HS-5 (cell line): ENCODE measurements around the gene PDZD2.
"Not testable (repeated sequence)": the region's sequence is repeated elsewhere in the genome, so short reads cannot be mapped to it uniquely, and the experiment has no call there.

Experiments used
- DNase-seq: peaks from one replicate; pipeline ENCODE4 v3.0.0-alpha.2; 2012; ENCODE audit warnings: low read depth

Gene PDZD2

DNA sequence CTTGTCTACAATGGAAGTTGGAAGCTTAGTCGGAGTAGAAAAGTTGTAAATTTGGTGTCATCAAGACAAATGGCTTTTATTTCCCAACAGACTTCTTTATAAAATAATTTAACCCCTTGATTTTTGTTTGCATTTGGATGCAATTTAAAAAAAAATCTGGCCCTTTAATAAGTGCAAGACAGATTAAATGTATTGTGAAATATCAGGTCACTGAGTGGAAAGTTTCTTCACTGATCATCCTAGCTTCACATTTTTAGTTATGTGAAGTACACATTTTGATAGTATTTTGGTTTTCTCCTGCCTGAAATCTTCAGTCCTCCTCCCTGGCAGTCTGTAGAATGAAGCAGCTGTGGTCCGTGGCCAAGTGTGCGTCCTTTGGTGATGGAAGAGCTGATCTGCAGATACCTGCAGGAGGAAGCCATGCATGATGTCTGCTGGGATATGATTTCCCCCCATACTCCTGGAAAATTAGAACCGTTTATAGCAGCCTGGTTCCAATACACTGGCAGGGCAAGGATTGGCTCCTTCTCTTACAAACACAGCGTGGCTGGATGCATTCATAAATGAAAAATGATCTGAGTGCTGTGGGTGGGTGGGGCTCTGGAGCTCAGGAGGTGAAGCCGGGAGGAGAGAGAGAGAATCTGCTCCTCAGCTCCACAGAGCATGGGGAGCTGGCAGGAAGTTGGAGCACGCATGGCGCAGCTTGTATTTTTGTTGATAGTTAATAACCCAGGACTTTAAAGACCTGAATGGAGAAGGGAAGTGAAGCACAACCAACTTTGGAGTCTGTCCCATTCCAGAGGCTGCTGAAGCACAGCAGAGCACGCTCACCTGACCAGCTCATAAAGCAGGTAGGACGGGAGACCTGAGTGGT lies 296.8 kb downstream of the PDZD2 start:
- DNase-seq: no peak

DNA sequence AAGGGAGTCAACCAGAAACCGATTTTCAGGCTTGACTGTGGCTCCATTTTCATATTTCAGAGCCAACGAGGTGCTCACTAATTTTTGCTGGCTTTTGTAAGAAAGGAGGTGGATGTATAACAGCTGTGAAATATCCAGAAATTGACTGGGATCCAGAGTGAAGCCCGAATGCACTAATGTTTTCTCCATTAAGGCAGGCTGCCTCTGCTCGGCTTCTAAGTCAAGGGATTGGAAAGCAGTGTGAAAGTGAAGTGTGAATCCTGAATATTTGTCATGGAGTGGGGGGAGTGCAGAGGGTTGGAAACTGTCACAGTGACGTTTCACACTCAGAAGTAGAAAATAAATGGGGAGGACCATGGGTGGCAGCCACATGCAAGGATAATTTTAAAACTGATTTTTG lies 297.8 kb downstream of the PDZD2 start:
- no peak for DNase-seq

DNA sequence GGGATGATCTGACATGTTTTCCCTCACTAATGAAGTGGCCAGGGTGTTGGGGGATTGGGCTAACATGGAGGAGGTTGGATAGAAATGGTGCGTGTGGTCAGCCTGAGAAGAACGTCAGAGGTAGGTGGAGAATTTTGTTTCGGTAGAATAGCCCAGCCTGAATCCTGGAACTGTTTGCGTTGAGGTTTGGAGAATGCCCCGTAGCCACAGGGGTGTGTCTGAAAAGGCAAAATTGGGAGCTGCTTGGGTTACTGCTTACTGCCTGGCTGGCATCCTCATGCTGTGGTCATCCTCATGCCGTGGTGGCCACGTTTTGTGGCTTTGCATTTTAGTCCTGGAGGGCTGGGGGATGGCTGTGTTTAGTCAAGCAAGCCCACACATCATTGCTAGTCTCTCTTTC lies 298.3 kb downstream of the PDZD2 start:
- no peak for DNase-seq

DNA sequence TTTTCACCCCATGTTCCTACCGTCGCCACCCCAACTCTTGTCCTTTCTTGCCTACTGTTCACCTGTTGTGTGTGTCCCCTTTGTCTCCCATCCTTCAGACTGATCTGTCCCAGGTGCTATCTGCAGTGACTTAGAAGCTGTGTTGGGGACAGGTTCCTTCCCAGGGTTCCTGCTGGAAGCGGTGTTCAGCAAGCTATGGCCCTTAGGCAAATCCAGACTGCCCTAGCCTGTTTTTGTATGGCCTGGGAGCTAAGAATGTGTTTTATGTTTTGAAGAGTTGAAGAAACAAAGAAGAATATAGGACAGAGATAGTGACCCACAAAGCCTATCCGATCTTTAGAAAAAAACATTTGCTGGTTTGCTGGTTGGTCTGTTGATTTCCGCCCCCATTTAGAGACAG lies 298.8 kb downstream of the PDZD2 start:
- DNase-seq: no peak

DNA sequence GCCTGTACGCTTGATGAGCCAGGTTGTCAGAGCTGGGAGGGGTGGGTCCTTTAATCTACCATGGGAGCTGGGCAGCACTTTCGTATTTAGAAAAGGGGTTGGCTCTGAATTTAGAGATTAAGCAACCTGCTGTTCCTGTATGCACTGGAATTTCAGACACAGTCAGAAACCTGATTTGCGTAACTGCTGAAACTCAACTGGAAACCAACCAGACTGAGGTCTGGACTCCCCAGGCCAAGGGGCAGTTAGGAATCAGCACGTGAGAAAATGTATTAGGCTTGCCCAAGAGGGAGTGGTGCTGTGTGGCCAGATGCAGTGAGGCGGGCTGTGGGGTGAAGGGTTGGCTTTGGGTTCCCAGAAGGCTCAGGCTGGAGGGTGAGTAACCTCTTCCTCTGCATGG lies 300.2 kb downstream of the PDZD2 start:
- DNase-seq: no peak

DNA sequence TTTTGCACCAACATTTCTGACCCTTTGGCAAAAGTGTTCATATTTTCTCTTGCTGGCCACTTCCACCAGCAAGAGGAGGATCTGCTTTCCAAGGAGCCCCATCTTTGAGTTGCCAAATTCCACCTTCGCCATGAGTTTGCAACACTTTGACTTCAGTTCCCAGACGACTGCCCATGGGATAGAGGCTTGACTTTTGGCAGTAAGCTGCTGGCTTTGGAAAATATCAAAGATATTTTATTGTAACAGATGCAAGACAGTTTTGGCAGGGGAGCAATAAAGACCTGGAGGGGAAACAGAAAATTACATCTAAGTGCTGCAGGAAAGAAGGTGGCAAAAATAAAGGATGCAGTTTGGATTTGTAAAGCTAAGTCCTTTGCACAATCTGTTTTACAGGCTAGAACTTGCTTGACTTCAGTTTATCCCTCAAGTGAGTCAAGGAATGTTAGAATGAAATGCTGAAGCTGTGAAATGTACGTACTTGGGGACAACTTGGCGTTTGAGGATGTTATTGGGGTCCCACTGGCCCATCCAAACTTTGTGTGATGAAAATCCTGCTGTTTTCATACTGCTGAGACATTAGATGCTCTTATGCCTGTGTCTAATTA lies 302.3 kb downstream of the PDZD2 start:
- DNase-seq: no peak

DNA sequence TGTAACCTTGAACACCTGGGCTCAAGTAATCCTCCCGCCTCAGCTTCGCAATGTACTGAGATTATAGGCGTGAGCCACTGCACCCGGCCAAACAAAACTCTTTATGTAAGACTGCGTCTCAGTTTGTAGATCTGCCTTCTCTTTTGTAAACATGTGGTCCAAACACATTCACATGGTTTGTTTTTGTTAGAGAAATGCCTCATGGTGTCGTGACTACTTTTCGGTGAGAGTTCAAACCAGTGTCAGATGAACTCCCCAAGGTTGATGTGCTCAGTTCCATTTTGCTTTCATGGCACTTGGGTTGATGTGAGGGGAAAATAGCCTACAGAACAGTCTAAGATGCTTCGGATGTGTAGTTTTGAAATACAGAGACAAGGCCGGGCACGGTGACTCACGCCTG lies 303.6 kb downstream of the PDZD2 start:
- DNase-seq: no peak

DNA sequence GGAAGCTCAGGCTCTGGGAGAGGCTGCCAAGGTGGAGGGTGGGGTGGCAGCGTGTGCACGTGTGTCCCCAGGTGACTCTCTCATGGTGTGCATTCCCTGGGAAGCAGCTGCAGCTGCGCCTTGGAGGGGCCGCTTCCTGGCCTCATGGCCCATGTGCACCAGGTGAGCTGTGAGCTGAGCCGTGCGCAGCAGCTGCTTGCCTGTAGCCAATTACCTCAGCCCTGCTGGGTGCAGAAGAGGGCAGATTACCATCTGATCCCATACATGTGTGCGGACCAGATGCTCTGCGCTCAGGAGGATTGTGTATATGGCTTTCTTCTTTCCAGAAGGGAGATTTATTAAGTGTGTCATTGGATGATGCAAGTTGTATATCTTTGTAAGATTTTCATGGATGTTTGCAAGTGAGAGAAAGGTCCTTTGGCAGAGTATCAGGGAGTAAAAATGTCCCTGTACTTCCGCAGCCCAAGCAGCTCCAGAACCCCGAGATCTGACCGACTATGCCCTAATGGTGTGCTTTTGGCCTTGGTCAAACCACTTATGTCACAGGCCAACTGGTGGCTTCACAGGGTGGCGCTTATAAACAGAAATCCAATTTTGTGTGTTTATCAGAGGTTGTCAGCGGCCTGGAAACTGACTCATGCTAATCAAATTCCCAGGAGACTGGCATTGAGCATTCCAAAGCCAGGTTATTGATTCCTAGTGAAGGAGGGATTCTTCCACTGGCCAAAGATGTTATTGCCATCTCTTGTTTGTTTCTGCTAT lies 305.9 kb downstream of the PDZD2 start:
- DNase-seq: no peak

DNA sequence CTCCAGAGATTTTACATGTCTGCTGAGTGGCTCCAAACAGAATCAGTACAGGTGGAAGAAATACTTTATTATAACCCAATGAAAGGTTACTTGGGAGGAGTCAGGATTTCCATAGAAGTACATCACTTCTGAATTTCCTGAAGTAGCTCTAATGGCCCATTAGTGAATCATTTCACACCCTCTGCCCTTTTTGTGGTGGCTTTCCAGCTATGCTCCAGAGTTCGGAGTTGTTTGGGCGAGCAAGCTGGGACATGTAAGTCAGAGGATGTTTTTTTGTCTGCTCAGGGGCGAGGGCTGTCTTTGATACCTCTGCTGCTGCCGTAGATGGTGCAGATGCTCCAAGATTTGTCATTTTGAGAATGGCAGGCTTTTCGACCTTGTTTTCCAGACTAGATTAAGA lies 309.1 kb downstream of the PDZD2 start:
- no peak for DNase-seq

DNA sequence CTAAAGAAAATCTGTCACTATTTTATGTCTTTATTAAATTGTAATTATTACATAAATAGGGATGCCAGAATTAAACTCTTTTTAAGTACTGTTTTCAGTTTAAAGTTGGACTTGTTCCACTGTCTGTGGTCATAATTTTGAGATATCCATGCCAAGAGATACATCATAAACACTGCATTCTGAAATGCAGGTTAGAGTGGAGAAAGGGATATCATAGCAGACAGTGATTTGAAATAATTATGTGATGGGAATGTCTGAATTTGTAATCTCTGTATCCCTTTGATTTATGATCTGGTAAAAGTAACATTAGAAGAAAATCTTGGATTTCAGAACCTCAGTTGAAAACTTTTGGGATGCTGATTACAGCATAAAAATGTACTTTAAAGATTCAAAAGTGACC lies 313.1 kb downstream of the PDZD2 start:
- no peak for DNase-seq

DNA sequence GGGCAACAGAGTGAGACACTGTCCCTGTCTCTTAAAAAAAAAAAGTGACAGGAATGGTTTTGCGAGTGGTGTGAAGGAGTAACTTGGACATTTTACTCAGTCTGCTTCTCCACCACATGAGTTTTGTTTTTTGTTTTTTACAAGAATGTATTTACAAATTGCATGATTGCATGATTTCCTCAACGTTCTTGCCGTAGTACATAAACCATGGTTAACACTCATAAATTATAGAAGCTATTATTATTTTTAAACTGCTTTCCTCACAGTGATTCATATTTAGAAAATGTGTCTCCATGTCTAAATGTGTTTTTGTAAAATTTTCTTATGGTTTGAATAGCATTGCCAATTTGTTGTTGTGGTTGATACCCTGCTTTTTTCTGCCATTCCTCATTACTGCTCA lies 315.2 kb downstream of the PDZD2 start:
- DNase-seq: no peak

DNA sequence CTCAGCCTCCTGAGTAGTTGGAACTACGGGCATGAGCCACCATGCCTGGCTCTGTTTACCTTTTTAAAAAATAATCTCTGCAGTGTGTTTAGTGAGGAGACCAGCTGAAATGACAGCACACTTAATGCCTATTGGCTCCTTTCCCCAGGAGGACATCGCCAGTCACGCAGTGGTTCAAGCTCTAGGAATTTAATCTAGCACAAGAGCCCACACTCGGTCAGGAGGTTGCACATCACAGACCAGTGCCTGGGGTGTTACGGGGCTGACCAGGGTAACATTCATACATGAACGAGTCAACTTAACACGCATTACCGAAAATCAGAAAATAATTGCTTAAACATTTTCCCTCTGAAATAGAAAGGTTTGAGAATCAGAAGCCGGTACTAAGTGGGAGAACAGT lies 318.2 kb downstream of the PDZD2 start:
- DNase-seq: no peak

DNA sequence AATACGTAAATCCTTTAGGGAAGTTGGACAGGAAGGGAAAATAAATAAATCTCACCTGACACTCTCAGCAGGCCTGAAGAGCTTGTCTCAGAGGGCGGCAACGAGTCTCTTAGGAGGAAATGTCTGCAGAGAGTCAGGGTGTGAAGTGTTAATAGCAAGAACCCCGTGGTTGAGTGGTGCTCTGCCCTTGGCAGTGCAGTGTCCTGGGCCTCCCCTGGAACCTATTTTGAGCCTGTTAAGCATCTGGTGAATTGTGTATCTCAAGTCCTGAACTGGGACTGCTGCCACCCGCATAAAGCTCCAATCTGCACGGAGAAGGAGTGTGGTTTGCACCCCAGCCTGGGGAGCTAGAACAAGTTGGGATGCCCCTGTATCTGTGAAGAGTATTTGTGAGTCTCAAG lies 323.4 kb downstream of the PDZD2 start:
- DNase-seq: no peak

DNA sequence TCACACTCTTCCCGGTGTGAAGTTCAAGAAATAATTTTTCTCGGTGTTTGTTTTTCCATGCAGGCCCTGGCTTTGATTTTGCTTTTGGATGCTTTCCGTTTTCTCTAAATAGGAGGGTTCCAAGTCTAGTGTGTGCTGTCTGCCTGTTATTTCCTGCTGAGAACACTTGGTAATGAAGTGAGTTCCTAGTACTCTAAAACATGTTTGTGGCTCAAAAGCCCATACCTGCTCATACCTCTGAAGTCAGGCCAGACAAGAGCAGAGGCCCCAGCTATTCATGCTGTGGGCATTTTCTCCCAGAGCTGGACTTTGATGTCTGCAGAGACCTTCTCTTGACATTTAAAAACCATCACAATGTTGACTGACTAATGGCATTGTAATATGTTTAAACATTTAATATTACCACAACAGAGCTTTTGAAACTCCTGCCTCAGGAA lies 324.0 kb downstream of the PDZD2 start:
- peak; percentile 19 for DNase-seq

DNA sequence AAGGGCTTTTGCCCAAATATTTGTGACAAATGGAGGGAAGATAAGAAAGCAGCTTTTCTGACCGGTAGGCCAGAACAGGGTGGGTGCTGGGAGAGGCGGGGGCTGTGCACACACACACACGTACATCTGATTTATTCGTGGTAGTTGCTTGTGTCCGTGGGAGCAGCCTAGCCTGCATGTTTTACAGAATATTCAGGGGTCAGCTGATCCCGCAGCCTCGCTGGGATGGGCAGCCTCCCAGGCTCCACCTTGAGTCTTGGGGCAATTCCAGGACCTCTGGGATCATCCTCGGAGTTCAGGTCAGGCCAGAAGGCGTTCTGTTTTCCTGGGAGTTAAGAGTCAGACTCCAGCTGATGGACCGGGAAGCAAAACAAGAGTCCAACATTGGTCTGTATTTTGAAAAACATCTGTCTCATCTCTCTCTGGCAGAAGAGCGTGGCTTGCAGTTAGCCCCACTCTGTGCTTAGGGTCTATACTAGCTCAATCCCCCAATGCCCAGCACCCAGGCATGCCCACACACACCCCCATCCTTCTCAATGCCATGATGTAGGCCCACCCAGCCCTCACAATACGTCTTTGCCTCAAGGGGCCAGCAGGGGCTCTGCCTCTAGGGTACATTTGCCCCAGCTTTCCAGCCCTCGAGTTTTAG lies 324.6 kb downstream of the PDZD2 start:
- no peak for DNase-seq

DNA sequence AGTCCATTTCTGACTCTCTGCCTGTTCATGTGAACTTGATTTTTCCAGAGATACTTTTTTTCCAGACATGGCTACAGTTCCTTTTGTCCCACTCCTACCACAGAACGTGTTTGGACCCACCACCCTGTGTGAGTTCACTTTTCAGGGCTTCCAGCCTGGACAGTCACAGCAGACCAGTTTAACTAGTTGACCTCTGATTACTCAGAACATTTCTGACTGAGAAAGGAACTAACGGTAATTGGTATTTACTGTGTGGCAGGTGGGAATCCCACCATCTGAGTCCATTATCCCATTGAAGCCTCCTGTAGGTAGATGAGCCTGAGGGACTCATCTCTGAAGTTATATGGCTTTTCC lies 325.1 kb downstream of the PDZD2 start:
- DNase-seq: no peak

DNA sequence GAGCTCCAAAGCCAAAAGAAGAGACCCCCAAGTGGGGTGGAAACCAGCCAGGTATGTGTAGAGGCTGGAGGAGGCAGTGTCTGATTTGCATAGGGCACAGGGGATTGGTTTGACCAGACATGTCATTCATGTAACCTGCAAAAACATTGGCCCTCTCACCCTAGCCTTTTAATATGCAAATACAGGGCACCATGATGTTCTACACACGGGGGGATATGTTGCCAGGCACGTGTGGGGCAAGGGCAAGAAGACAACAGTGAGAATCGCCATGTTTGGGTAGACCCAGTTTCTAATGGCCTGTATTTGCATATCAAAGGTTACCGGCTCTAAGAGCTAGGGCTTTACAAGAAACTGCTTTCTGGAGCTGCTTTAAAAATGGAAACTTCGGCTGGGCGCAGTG lies 326.3 kb downstream of the PDZD2 start:
- DNase-seq: no peak

DNA sequence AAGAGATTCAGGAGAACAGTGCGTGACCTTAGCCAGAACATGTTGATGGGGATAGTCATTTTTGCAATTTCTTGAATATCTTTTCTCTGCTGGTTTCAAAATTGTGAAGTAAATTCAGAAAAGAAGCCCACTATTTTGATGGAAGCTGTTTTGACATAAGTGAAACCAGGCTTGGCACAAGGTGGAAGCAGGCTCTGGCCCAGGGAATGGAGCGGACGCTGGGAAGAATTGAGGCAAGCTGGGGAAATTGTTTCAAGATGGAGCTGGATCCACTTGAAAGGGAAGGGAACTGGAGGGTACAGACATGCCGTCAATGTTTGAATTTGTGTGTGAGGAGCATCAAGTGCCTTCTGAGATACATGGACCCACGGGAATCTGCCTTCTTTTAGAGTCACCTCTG lies 328.0 kb downstream of the PDZD2 start:
- DNase-seq: no peak

DNA sequence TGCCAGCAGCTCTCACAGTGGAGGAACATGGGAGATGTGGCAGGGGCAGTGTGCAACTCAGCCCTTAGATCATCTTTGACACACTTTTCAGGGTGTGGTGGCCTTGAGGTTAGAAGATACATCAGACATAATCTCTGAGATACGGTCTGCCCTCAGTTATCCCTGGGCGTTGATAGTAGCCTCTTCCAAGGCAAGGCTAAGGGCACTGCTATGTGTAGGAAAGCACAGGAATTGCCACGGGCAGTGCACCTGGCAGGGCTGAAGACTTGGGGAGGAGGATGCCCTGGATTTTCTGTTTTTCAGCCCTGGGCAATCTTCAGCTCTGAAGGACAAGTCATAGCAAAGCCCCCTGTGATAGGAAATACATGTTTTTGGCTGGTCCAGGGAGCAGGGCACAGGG lies 328.5 kb downstream of the PDZD2 start:
- DNase-seq: no peak

DNA sequence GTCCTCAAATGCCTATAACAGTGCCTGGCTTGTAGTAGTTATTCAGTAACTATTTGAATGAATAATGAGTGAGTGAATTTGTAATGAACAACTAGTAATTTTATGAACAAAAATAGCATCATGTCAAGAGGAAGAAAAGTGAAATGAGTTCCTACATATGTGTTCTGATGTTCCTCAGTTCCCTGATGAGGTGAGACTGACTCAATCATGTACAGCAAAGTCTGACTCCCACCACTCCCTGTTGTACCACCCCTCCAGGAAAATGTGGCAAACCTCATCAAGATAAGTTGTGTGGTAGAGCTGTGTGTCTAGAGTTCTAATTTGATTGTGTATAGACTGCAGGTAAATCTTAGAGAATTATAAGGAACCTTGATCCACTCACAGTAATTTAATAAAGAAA lies 333.6 kb downstream of the PDZD2 start:
- no peak for DNase-seq

DNA sequence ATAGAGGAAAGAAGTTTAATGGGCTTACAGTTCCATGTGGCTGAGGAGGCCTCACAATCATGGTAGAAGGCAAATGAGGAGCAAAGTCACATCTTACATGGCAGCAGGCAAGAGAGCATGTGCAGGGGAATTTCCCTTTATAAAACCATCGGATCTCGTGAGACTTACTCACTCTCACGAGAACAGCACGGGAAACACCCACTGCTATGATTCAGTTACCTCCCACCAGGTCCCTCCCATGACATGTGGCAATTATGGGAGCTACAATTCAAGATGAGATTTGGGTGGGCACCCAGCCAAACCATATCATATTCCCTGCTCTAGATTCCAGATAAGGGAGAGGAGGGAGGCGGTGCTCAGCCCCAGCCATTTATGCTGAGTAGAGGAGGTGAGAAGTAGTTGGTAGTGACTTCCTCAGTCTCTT lies 336.3 kb downstream of the PDZD2 start:
- DNase-seq: not testable (repeated sequence)

DNA sequence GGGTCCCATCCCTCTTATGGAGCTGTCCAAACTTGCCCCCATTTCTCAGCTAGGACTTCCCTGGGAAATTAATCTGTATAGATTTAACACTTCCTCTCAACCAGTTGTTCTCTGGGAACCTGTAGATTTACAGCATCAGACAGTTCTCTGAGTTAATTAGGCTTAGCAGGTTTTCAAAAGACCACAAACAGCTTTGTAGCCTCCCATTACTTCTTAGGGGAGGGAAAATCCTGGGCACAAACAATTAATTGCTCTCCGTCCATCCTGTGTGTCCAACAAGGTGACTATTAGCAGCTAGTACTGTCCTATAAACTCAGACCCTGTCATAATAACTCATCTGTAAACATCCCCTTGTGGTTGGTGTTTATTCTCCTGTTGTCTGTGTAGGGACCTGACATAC lies 337.2 kb downstream of the PDZD2 start:
- no peak for DNase-seq
